ENCODE data around the gene GLMN. TPM values are rescaled to one million over a fixed set of nuclear protein-coding genes. Genes with fewer than 3 reads are reported as not detected.

GLMN gene
- total RNA-seq, 6 experiments from 2014 or later: 1.6 to 3.6 (median 2.5) TPM

DNA sequence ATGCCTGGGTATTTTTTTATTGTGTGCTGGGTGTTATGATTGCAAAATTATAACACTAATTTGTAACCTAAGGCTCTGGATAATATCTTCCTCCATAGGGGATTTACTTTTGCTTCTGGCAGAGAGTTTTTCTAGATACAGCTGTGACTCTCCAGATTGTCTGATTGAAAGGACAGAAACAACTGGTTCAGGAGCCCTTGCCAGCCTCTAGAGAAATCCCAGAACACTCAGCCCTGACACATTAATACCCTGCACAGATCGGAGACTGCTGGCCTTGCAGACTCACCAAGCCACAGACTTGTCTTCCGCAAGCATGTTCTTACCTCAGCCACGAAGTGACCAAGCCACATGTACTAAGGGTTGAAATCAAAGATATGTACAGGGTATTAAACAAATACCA is 70.4 kb downstream of the GLMN start:
- WGBS (ENCODE audit: insufficient coverage, low coverage, low lambda C conversion rate, missing lambda C conversion rate): 64% methylated on average over 3 of the region's 3 CpGs
- DNase-seq: no peak
- no peak for ATAC-seq

DNA sequence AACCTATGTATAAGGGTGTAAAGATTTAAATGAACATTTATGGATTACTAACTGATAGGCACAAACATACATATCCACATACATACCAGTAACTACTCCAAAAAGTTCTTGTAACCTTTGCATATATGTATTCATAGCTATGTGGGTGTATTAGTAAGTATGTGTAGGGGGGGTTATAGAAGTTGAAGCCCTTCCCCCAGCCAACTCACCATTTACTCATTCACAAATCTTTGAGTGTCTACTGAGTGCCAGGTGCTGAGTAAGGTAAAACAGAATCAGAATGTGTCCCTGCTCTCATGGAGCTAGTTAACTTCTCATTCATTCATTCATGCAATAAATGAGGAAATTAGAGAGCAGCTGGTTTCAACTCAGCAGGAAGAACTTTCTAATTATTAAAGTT is 79.8 kb downstream of the GLMN start:
- TF ChIP-seq POLR2A (IDR thresholded peaks at IDR 0.05): no peak
- TF ChIP-seq, protein P1, sequence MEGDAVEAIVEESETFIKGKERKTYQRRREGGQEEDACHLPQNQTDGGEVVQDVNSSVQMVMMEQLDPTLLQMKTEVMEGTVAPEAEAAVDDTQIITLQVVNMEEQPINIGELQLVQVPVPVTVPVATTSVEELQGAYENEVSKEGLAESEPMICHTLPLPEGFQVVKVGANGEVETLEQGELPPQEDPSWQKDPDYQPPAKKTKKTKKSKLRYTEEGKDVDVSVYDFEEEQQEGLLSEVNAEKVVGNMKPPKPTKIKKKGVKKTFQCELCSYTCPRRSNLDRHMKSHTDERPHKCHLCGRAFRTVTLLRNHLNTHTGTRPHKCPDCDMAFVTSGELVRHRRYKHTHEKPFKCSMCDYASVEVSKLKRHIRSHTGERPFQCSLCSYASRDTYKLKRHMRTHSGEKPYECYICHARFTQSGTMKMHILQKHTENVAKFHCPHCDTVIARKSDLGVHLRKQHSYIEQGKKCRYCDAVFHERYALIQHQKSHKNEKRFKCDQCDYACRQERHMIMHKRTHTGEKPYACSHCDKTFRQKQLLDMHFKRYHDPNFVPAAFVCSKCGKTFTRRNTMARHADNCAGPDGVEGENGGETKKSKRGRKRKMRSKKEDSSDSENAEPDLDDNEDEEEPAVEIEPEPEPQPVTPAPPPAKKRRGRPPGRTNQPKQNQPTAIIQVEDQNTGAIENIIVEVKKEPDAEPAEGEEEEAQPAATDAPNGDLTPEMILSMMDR (IDR thresholded peaks at IDR 0.05): no peak
- no peaks in the 10 kb centered on the region for H3K4me1 ChIP-seq
- H3K27me3 ChIP-seq: no peaks in the 10 kb centered on the region
- ATAC-seq: no peak
- H3K36me3 ChIP-seq: no peaks in the 10 kb centered on the region
- no peak overlapping the region for H3K27ac ChIP-seq
- no peak overlapping the region for H3K4me3 ChIP-seq
- H3K9me3 ChIP-seq: no peaks in the 10 kb centered on the region
- intact Hi-C loops (cut with DNase I): no loop called here
- no peak for DNase-seq

More for the DNA sequence above, 70.4 kb downstream of the GLMN start:
- H3K4me3 ChIP-seq: no peak overlapping the region
- H3K4me1 ChIP-seq: no peaks in the 10 kb centered on the region
- no peaks in the 10 kb centered on the region for H3K9me3 ChIP-seq
- TF ChIP-seq POLR2A (IDR thresholded peaks at IDR 0.05): no peak
- TF ChIP-seq, protein P1 (IDR thresholded peaks at IDR 0.05): no peak
- no peak overlapping the region for H3K27ac ChIP-seq
- H3K27me3 ChIP-seq: no peaks in the 10 kb centered on the region
- no peaks in the 10 kb centered on the region for H3K36me3 ChIP-seq
- intact Hi-C loops (cut with DNase I): no loop called here

- Histone ChIP-seq H3K27me3 (no peaks in the 10 kb centered on the region), H3K27ac (no peak overlapping the region), H3K4me3 (no peak overlapping the region), H3K4me1 (no peaks in the 10 kb centered on the region), H3K36me3 (no peaks in the 10 kb centered on the region), H3K9me3 (no peaks in the 10 kb centered on the region)
- WGBS (ENCODE audit: insufficient coverage, low coverage, low lambda C conversion rate, missing lambda C conversion rate): 71% methylated on average over 14 of the region's 14 CpGs
- intact Hi-C loops (cut with DNase I): no loop called here
- no peak for DNase-seq
- no peak for ATAC-seq
- TF ChIP-seq, protein P1 (IDR thresholded peaks at IDR 0.05): no peak
- no peak for TF ChIP-seq POLR2A (IDR thresholded peaks at IDR 0.05)
Observed at GRCh38 chr1:92218559-92218958, 80.2 kb downstream of the GLMN start.

- H3K4me1 ChIP-seq: no peaks in the 10 kb centered on the region
- DNase-seq: no peak
- intact Hi-C loops (cut with DNase I): no loop called here
- no peaks in the 10 kb centered on the region for H3K36me3 ChIP-seq
- no peaks in the 10 kb centered on the region for H3K27me3 ChIP-seq
- H3K4me3 ChIP-seq: no peak within 1 kb of the TSS
- TF ChIP-seq, protein P1 (IDR thresholded peaks at IDR 0.05): no peak
- no peak for TF ChIP-seq POLR2A (IDR thresholded peaks at IDR 0.05)
- H3K9me3 ChIP-seq: no peaks in the 10 kb centered on the region
- 88% methylated on average over 10 of the region's 27 CpGs for WGBS (ENCODE audit: insufficient coverage, low coverage, low lambda C conversion rate, missing lambda C conversion rate)
- ATAC-seq: no peak
- no peak within 1 kb of the TSS for H3K27ac ChIP-seq
Observed at GRCh38 chr1:92217721-92218120, 81.1 kb downstream of the GLMN start, which contains the start of gene C1orf146. Gene C1orf146 (plus strand): TSS chr1:92217915. CDS start chr1:92231421, 13,506 bp downstream.

DNA sequence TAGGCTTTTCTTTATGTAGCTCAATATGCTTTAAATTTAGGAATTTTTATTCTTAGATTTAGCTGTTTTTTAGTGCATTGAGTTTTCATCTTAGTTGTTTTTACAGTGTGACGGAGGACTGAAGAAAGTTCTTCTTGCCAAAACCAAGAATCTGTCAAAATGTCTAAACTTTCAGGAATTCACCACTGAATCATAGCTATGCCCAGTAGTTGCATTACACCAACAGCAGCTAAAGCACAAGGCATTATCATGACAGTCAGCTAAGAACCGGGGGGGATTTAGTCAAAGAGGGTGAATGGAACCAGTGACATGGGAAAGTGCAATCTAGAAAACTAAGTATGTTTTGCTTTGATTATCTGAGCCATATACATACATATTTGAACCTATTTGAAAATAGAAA is 87.6 kb downstream of the GLMN start:
- TF ChIP-seq, protein P1 (IDR thresholded peaks at IDR 0.05): no peak
- no peak for TF ChIP-seq POLR2A (IDR thresholded peaks at IDR 0.05)
- no peaks in the 10 kb centered on the region for H3K36me3 ChIP-seq
- DNase-seq (no peak), ATAC-seq (no peak)
- 78% methylated on average over 2 of the region's 2 CpGs for WGBS (ENCODE audit: insufficient coverage, low coverage, low lambda C conversion rate, missing lambda C conversion rate)
- no peak overlapping the region for H3K4me3 ChIP-seq
- no peaks in the 10 kb centered on the region for H3K27me3 ChIP-seq
- no peaks in the 10 kb centered on the region for H3K4me1 ChIP-seq
- H3K9me3 ChIP-seq: no peaks in the 10 kb centered on the region
- intact Hi-C loops (cut with DNase I): no loop called here
- H3K27ac ChIP-seq: no peak overlapping the region

All from right lobe of liver (tissue), 6 donors.